Sigmoid colon (tissue), 7 donors: Measurements from ENCODE around the gene KREMEN2. TPM values are rescaled to one million over a fixed set of nuclear protein-coding genes. Genes with fewer than 3 reads are reported as not detected.
"Not testable (repeated sequence)": the region's sequence is repeated elsewhere in the genome, so short reads cannot be mapped to it uniquely, and the experiment has no call there.

ENCODE experiments used
- DNase-seq: peaks from one replicate; pipeline ENCODE4 v3.0.0-alpha.2; 2019
- H3K27ac ChIP-seq, 4 donors: fragments of 200-600 bp; sonication (generic); one replicate each; pipeline ENCODE4 v1.5.1; 2016 to 2019; ENCODE audit warnings: mild to moderate bottlenecking in 1 of 4
- H3K27me3 ChIP-seq, 3 donors: fragments of 200-600 bp; sonication (generic); one replicate each; pipeline ENCODE4 v1.5.1; 2019; ENCODE audit warnings: mild to moderate bottlenecking in 1 of 3
- H3K36me3 ChIP-seq, 4 donors: fragments of 200-600 bp; sonication (generic); one replicate each; pipeline ENCODE4 v1.5.1; 2016 to 2019
- H3K4me1 ChIP-seq, 4 donors: fragments of 200-600 bp; sonication (generic); one replicate each; pipeline ENCODE4 v1.5.1; 2017 to 2019
- H3K4me3 ChIP-seq, 4 donors: fragments of 200-600 bp; sonication (generic); one replicate each; pipeline ENCODE4 v1.5.1; 2017 to 2019; ENCODE audit warnings: mild to moderate bottlenecking in 2 of 4, moderate library complexity in 1 of 4
- H3K9me3 ChIP-seq, 4 donors: fragments of 200-600 bp in 3 of 4; sonication (generic) in 3 of 4; one replicate each; pipeline versions ENCODE4 v1.5.1 to v1.6.1; 2013 to 2019
- CTCF ChIP-seq, 4 experiments: fragments of 450-650 bp in 3 of 4; fragments of 200-600 bp in 1 of 4; IDR thresholded peaks; one replicate each; pipeline ENCODE4 v1.5.1; 2016 to 2019; ENCODE audit warnings: antibody characterized with exemption in 4 of 4, mild to moderate bottlenecking in 3 of 4, moderate library complexity in 2 of 4
- EP300 ChIP-seq, 4 donors: sonication (generic); formaldehyde crosslinking; IDR thresholded peaks; one replicate each; pipeline ENCODE4 v1.6.1; 2017; ENCODE audit warnings: antibody characterized with exemption in 4 of 4
- POLR2A ChIP-seq, 2 donors: fragments of 450-650 bp; IDR thresholded peaks; one replicate each; pipeline ENCODE4 v1.6.1; 2016; ENCODE audit warnings: antibody characterized with exemption in 2 of 2, mild to moderate bottlenecking in 2 of 2, moderate library complexity in 2 of 2
- POLR2AphosphoS5 ChIP-seq, 4 donors: sonication (generic); formaldehyde crosslinking; IDR thresholded peaks; one replicate each; pipeline ENCODE4 v1.6.1; 2017; ENCODE audit warnings: antibody characterized with exemption in 4 of 4
- WGBS, 2 donors: extraction: QIAGEN DNeasy Blood & Tissue Kit; methylation state at CpG; one replicate each; pipeline ENCODE4 v1.1.7; 2013; 5-methylcytosine and 5-hydroxymethylcytosine counted together
- intact Hi-C: fragments of 100-400 bp; cut with DNase I; formaldehyde crosslinking; loops from one replicate; pipeline ENCODE4 v1.15.1; 2023
- polyA plus RNA-seq, 3 donors: library from polyadenylated mRNA; stranded (reverse); fragments of 200-250 nt; gene quantifications; one replicate each; pipeline ENCODE4 v1.2.3, GENCODE V29; 2013
- total RNA-seq, 4 donors: library from RNA; depleted of rRNA; stranded (reverse); fragments of >200 nt; gene quantifications; one replicate each; pipeline ENCODE4 v1.1.0, GENCODE V29; 2016
- donor health status: healthy with polysubstance abuse.
- donor health status: Bipolar disorder and iron deficiency.
- donor health status: healthy.

Gene KREMEN2
- total and polyA plus RNA-seq, 7 donors, result 1.0 to 1.8 (median 1.6) TPM; not detected in 4

- H3K27me3 ChIP-seq, result no peaks in the 10 kb centered on the region
- H3K9me3 ChIP-seq, result no peaks in the 10 kb centered on the region
- H3K4me3 ChIP-seq, result peak overlapping the region in 2 of 4 donors; percentile 17 to 19
- WGBS, 2 donors, result 6 to 9% methylated on average over 19 of the region's 19 CpGs
- DNase-seq, result peak; percentile 95
- no peak for TF ChIP-seq EP300 (IDR thresholded peaks at IDR 0.05)
- TF ChIP-seq POLR2AphosphoS5 (IDR thresholded peaks at IDR 0.05), result peak in 2 of 4 donors; percentile 17
- TF ChIP-seq POLR2A (IDR thresholded peaks at IDR 0.05), result no peak
- TF ChIP-seq CTCF (IDR thresholded peaks at IDR 0.05), result peak; percentile 84 to 96 (median 94)
- H3K4me1 ChIP-seq, result peaks cover 0 to 10% (median 9%) of the 10 kb centered on the region in 4 donors
- intact Hi-C loops, result loop anchor here (2.0 to 5.0 kb wide), 2 partner anchors 52 to 55 kb away; partner anchors contain the start of gene PKMYT1
- H3K27ac ChIP-seq, result peak overlapping the region in 2 of 4 donors; percentile 29 to 44
- peaks cover 11 to 34% (median 17%) of the 10 kb centered on the region in 4 donors for H3K36me3 ChIP-seq
These were observed 36.9 kb upstream of the KREMEN2 start for GRCh38 chr16:2927010-2927646.

GRCh38 chr16:2928151-2928550 lies 35.9 kb upstream of the KREMEN2 start:
- not testable (repeated sequence) for H3K27me3 ChIP-seq, H3K9me3 ChIP-seq, H3K4me1 ChIP-seq, H3K27ac ChIP-seq, DNase-seq, H3K4me3 ChIP-seq
- intact Hi-C loops, result loop anchor here (5.0 kb wide), 1 partner anchor 54 kb away; the partner anchor contains the start of gene PKMYT1
- 87 to 92% methylated on average over 4 of the region's 4 CpGs for WGBS, 2 donors
- H3K36me3 ChIP-seq, result peaks cover 12 to 31% (median 16%) of the 10 kb centered on the region in 4 donors

DNA sequence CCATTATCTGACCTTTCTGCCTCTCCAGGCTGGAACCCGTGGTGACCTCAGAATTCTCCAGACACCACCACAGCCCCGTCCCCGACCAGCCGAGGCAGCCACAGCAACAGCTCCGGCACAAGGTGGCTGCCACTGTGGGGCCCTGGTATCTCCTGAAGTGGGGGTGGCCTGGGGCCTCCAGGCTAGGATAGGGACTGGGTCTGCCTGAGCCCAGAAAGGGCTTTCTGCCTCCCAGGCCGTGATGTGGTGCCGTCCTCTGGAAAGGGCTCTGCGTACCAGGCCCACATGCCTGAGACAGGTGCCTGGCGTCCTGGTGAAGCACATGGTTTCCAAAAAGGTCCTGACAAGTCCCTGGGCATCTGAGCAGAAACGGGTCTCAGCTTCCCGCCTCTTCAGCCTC lies 35.3 kb upstream of the KREMEN2 start:
- no peaks in the 10 kb centered on the region for H3K9me3 ChIP-seq
- H3K4me3 ChIP-seq, result no peak overlapping the region
- TF ChIP-seq POLR2A (IDR thresholded peaks at IDR 0.05) (no peak), EP300 (IDR thresholded peaks at IDR 0.05) (no peak), POLR2AphosphoS5 (IDR thresholded peaks at IDR 0.05) (no peak), CTCF (IDR thresholded peaks at IDR 0.05) (no peak)
- peaks cover 18 to 37% (median 23%) of the 10 kb centered on the region in 4 donors for H3K36me3 ChIP-seq
- 92% methylated on average over 11 of the region's 11 CpGs for WGBS, 2 donors
- H3K4me1 ChIP-seq, result peaks cover 0 to 10% (median 9%) of the 10 kb centered on the region in 4 donors
- H3K27ac ChIP-seq, result no peak overlapping the region
- no peaks in the 10 kb centered on the region for H3K27me3 ChIP-seq
- no peak for DNase-seq
- intact Hi-C loops, result loop anchor here (5.0 kb wide), 1 partner anchor 54 kb away; the partner anchor contains the start of gene PKMYT1

DNA sequence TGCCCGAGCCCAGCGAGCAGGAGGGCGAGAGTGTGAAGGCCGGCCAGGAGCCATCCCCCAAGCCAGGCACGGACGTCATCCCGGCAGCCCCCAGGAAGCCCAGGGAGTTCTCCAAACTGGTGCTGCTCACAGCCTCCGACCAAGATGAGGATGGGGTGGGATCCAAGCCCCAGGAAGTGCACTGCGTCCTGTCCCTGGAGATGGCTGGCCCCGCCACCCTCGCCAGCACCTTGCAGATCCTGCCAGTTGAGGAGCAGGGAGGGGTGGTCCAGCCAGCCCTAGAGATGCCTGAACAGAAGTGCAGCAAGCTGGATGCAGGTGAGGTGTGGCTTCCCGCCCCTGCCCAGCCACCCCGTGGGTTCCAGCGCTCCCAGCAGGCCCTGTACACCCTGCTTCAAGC lies 34.4 kb upstream of the KREMEN2 start:
- no peaks in the 10 kb centered on the region for H3K27me3 ChIP-seq
- no peak for DNase-seq
- no peak overlapping the region for H3K27ac ChIP-seq
- TF ChIP-seq CTCF (IDR thresholded peaks at IDR 0.05) (no peak), POLR2A (IDR thresholded peaks at IDR 0.05) (no peak), POLR2AphosphoS5 (IDR thresholded peaks at IDR 0.05) (no peak), EP300 (IDR thresholded peaks at IDR 0.05) (no peak)
- intact Hi-C loops, result loop anchor here (5.0 kb wide), 1 partner anchor 53 kb away; the partner anchor contains the start of gene PKMYT1
- no peak overlapping the region for H3K4me3 ChIP-seq
- H3K36me3 ChIP-seq, result peaks cover 22 to 46% (median 30%) of the 10 kb centered on the region in 4 donors
- 93 to 96% methylated on average over 14 of the region's 14 CpGs for WGBS, 2 donors
- H3K9me3 ChIP-seq, result no peaks in the 10 kb centered on the region
- peaks cover 0 to 10% (median 9%) of the 10 kb centered on the region in 4 donors for H3K4me1 ChIP-seq

GRCh38 chr16:2930236-2930635 lies 33.8 kb upstream of the KREMEN2 start:
- TF ChIP-seq CTCF (IDR thresholded peaks at IDR 0.05), result no peak
- TF ChIP-seq POLR2AphosphoS5 (IDR thresholded peaks at IDR 0.05), result no peak
- TF ChIP-seq POLR2A (IDR thresholded peaks at IDR 0.05), result no peak
- no peak for TF ChIP-seq EP300 (IDR thresholded peaks at IDR 0.05)
- intact Hi-C loops, result no loop called here
- Histone ChIP-seq H3K4me1 (peaks cover 0 to 10% (median 9%) of the 10 kb centered on the region in 4 donors), H3K36me3 (peaks cover 22 to 52% (median 33%) of the 10 kb centered on the region in 4 donors), H3K4me3 (no peak overlapping the region), H3K9me3 (no peaks in the 10 kb centered on the region), H3K27ac (no peak overlapping the region), H3K27me3 (no peaks in the 10 kb centered on the region)
- 97 to 98% methylated on average over 15 of the region's 15 CpGs for WGBS, 2 donors
- DNase-seq, result no peak

- H3K36me3 ChIP-seq, result peaks cover 22 to 61% (median 38%) of the 10 kb centered on the region in 4 donors
- intact Hi-C loops, H3K27ac ChIP-seq, H3K4me3 ChIP-seq, H3K4me1 ChIP-seq, DNase-seq, H3K27me3 ChIP-seq, H3K9me3 ChIP-seq: not testable (repeated sequence)
- WGBS, 2 donors, result 92 to 93% methylated on average over 13 of the region's 13 CpGs
These were observed 32.7 kb upstream of the KREMEN2 start for GRCh38 chr16:2931231-2931914.
